Fibroblast of mammary gland (primary cell): ENCODE measurements around the gene SARDH.

Experiments used
- DNase-seq: peaks from one replicate; pipeline ENCODE4 v3.0.0-alpha.2; 2010; ENCODE audit warnings: low read depth
- H3K4me3 ChIP-seq: 2 replicates; pipeline ENCODE4 v1.5.1; 2011; ENCODE audit warnings: low read depth, mild to moderate bottlenecking, low read length, moderate library complexity; ENCODE audit not compliant: control insufficient read depth
- CTCF ChIP-seq: conservative IDR thresholded peaks from 2 replicates; pipeline ENCODE4 v1.5.1; 2011; ENCODE audit warnings: low read depth, low read length, inconsistent platforms; ENCODE audit not compliant: control insufficient read depth, insufficient read depth

The SARDH gene

GRCh38 chr9:133618726-133619125 is 119.4 kb downstream of the SARDH start:
- DNase-seq = no peak
- no peak for TF ChIP-seq CTCF
- H3K4me3 ChIP-seq = no peak overlapping the region

- no peak for DNase-seq
- TF ChIP-seq CTCF = no peak
- no peak overlapping the region for H3K4me3 ChIP-seq
Measured at GRCh38 chr9:133616643-133617405, 121.3 kb downstream of the SARDH start.

- H3K4me3 ChIP-seq = no peak overlapping the region
Measured at GRCh38 chr9:133615606-133616188, 122.5 kb downstream of the SARDH start.

GRCh38 chr9:133615186-133615585 is 123.0 kb downstream of the SARDH start:
- no peak for TF ChIP-seq CTCF
- DNase-seq = no peak
- H3K4me3 ChIP-seq = no peak overlapping the region

More at GRCh38 chr9:133615606-133616188, 122.5 kb downstream of the SARDH start:
- no peak for DNase-seq
- TF ChIP-seq CTCF = no peak

DNA sequence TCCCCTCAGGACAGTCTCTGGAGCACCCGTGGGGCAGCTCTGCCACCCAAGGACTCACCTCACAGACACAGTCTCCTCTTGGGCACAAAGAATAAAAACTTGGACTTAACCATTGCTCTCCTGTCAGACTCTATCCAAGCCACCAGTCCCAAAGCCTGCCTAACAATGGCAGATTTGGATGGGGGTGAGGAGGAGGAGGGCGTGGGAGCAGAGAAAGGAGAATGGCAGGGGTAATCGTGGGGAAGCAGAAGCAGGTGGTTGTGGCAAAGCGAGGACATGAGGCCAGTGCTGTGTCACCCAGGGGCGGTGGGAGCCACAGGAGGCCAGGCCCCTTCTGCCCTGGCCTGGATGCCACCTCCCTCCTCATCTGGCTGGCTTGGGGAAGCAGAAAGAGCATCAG is 123.5 kb downstream of the SARDH start:
- no peak overlapping the region for H3K4me3 ChIP-seq
- DNase-seq = no peak
- TF ChIP-seq CTCF = no peak

DNA sequence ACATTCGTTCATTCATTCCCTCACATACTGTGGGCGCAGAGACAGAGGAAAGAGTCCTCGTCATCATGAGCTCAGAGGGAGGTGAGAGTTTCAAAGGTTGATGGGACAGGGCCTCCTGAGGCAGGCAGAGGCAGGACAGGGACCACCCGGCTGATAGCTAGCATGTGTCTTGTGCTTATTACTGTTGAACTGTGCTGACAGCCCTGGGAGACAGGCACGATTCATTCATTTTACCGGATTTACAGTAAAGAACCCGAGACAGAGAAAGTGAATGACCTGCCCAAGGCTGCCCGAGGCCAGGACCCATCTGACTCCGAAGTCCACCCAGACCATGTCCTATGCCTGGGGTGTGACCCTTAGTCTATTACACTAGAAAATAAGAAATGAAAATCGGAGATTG is 124.1 kb downstream of the SARDH start:
- no peak for TF ChIP-seq CTCF
- no peak for DNase-seq
- H3K4me3 ChIP-seq = no peak overlapping the region
